Measurements from ENCODE around the gene CTSA.

GRCh38 chr20:45894797-45895196 is 3.7 kb downstream of the CTSA start:
- TF ChIP-seq CTCF (IDR thresholded peaks at IDR 0.05) = no peak
- no peak for TF ChIP-seq POLR2A (IDR thresholded peaks at IDR 0.05)
